ENCODE data around the gene LONRF2.

The LONRF2 gene

DNA sequence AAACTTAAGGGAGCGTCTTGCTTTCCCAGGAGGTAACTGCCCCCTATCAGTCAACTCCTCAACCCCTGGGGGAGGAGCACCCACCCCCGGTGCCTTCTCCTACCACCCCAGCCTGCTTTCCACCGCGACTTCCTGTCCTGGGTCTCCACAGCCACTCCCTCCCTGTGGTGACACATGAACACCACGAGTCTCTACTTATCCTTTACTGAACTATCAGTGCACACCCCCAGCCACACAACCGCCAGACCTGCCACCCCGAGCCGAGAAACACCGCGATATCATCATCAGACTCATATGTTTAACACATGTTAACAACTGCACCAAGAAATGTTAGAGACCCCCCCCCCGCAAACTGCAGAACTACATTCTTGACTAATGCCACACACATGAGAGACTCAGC, 43.3 kb downstream of the LONRF2 start:
- no peak for DNase-seq (ENCODE audit: low read depth)
- no peak overlapping the region for H3K4me3 ChIP-seq (ENCODE audit: low read depth, low read length)

DNA sequence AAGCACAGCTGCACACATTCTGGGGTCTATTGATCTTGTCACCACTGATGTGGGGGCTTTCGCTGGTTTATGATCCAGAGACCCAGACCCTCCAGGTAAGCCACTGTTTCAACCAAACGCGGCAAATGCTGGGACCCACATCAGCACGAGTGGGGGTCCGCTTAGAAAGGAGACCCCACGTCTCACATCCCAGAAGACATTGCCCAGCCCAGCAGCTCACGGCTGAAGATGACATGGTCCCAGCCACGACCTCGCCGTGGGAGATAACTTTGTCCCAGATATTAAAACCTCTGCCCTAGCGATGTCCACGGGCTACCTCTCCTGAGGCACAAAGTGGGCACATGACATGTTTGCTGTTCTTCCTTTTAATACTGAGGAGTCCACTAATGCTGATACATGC, 43.8 kb downstream of the LONRF2 start:
- H3K4me3 ChIP-seq (ENCODE audit: low read depth, low read length): no peak overlapping the region
- DNase-seq (ENCODE audit: low read depth): no peak

DNA sequence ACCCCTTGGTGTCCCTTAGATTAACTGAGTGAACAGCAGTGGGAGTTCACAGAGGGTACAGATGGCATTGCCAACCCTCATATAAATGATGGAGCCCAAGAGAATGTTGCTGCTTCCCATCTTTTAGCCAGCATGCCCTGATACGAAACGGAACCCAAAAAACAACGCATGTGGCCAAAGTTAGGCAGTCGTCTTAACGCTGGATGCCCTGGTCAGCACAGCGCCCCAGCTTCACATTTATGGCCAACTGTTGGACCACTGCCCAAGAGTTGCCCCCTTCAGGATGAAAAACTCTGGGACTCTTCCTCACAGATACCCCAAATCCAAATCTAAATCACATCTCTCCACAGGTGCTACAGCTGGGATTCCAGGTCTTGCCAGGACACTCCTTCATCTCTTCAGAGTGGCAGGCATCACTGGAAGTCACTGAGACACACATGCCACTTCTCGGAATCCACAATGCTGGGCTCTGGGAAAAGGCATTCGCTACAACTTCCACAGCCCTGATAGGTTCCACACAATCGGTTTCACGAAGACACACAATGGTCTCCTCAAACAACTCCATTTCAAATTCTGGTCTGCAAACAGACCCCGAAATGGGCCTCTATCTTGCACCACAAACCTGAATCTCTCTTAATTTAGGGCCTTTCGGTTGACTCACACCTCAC, 44.6 kb downstream of the LONRF2 start:
- DNase-seq (ENCODE audit: low read depth): no peak
- no peak overlapping the region for H3K4me3 ChIP-seq (ENCODE audit: low read depth, low read length)

DNA sequence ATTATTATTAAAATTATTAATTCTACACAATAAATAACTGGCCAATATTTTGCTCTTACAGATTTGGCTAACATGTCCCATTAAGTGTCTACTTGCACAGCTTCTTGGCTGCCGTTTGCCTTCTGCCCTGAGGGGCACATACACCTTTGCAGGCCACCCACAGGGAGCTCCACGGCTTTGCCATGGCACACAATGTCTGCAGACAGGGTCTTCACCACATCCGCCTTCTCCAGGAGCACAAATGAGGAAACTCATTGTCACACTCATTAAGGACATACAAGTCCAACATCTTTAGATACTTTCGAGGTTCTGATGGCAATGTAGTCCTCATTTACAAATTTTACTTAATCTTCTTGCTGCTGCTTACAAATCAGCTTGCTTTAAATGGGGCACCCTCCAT, 45.6 kb downstream of the LONRF2 start:
- DNase-seq (ENCODE audit: low read depth): no peak
- no peak overlapping the region for H3K4me3 ChIP-seq (ENCODE audit: low read depth, low read length)

DNA sequence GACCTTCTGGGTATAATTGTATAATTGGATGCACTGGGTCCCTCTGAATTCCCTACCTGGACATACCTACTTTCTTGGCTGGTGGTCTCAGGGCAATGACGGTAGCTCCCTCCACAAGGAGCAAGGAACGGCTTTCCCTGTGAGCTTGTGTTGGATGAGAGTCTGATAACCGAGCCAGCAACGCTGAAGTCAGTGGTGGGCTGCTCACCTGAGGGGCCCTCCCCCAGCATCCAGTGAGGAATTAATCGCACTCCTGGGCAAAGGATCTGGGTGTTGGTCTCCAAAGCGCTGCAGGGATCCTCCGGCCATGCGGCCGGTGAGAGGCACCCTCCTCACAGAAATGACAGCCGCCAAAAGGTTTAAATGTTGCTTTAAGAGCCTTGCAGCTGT, 47.1 kb downstream of the LONRF2 start:
- DNase-seq (ENCODE audit: low read depth): no peak
- H3K4me3 ChIP-seq (ENCODE audit: low read depth, low read length): no peak overlapping the region

DNA sequence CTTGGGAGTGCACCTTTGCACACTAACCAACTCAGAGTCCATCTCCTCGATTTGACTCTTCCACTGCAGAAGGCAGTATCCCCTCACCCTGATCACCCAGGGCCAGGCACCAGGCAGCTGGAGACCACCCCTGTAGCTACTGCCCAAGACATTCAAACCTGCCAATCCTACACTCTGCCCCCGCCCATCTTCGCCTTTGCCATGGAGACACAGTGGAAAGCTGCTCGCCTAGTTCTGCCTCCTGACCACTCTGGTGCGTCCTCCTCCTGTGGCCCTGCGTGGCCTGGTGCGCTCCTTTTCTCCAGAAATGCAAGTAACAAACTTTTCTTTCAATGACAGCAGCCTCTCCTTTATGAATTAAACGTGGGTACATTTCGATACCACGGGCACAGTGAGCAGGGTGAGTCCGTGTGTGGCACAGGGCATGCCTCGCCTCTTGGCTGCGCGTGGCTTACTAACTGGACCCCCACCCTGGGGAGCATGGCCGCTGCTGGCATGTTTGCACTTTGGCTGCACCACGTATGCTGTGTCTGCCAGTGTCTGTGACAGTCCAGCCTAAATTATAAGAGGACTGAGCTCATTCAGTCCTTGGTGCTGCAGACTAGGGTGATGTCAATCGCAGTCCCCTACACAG, 47.6 kb downstream of the LONRF2 start:
- H3K4me3 ChIP-seq (ENCODE audit: low read depth, low read length): no peak overlapping the region
- no peak for DNase-seq (ENCODE audit: low read depth)

DNA sequence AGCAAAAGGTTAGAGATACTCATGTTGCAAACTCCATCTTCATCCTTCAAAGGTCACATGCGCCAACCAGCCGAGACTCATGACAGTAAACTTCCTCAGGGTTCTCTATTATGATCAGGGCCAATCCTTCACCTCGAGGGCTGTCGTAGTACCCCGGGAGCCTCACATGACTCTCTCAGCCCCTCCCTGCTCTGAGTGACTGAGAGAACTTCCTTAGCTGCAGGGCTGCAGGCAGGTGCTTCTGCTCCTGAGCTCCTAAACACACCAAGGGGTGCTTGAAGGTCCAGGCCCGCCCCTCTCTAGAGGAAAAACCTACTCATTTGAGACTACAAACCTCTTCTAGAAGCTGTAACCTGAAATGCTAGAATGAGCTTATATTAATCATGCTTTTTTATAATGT, 48.2 kb downstream of the LONRF2 start:
- no peak for DNase-seq (ENCODE audit: low read depth)
- no peak overlapping the region for H3K4me3 ChIP-seq (ENCODE audit: low read depth, low read length)

DNA sequence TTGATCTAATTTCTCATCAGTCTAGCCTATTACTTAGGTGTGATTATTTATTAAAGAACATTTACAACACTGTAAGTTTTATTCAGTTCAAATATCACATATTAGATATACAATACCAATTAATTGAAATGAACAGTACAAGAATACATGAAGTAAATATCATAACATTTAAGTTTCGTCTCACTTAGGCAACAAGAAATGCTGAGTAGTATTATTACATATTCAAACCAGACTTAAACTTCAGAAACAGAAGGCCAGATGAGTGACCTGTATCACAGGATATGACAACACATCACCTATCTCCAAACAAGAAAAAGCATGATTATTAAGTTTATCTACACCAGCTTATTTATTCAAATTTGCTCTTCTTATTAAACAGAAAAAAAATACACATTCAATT, 48.9 kb downstream of the LONRF2 start:
- H3K4me3 ChIP-seq (ENCODE audit: low read depth, low read length): no peak overlapping the region
- DNase-seq (ENCODE audit: low read depth): no peak

DNA sequence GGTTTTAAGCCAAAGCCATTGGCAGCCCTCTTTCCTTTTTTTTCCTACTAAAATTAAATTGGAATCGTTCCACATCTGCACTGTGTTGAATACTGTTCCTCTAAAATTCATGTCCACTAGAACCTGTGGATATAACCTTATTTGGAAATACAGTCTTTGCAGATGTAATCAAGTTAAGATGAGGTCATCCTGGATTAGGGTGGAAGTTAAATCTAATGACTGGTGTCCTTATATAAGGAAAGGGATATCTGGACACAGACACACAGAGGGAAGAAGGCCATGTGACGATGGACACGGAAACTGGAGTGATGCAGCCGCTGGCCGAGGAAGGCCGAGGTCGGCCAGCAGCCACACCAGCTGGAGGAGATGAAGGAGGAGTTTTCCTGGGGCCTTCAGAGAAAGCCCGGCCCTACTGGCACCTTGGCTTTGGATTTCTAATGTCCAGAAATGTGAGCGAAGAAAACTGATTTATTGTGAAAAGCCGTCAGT, 49.4 kb downstream of the LONRF2 start:
- DNase-seq (ENCODE audit: low read depth): no peak
- H3K4me3 ChIP-seq (ENCODE audit: low read depth, low read length): no peak overlapping the region

DNA sequence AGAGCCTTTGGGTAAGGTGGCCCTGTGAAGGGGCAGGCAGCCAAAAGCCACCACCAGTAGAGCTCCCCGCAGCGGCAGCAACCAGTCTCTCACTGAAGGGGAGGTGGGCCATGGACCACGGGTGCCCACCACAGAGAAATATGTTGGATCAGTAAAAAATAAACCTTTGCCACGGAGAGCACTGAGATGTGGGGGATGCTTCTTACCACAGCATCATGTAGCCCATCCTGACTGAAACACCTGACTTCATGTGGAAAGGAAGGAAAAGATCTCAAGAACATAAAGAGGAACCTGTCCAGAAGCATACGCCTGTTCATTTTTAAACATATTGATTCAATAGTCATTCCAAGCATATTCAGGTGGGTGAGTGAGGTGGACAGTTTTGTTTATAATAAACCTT, 51.1 kb downstream of the LONRF2 start:
- no peak for DNase-seq (ENCODE audit: low read depth)

DNA sequence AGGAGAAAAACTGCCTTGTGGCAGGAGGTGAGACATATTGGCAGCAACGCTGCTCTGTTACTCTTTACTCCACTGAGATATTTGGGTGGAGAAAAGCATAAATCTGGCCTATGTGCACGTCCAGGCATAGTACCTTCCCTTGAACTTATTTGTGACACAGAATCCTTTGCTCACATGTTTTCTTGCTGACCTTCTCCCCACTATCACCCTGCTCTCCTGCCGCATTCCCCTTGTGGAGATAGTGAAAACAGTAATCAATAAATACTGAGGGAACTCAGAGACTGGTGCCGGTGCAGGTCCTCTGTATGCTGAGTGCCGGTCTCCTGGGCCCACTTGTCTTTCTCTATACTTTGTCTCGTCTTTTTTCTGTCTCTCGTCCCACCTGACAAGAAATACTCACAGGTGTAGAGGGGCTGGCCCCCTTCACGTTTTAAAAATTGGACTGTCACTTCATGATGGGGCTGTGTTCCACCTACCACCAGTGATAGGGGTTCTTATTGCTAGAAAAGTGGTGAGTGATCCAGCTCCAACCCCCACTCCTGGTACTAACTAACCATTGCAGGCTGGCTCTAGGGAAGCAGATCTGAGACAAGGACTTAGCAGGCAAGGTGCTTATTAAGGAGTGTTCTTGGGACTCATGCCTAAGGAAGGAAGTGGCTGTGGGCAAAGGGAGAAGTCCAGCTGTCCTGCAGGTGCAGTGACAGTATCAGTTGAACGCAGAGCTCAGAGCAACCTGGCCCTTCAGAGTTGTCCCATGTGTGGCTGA, 51.7 kb downstream of the LONRF2 start:
- no peak overlapping the region for H3K4me3 ChIP-seq (ENCODE audit: low read depth, low read length)
- no peak for DNase-seq (ENCODE audit: low read depth)

More for the DNA sequence above, 51.1 kb downstream of the LONRF2 start:
- no peak overlapping the region for H3K4me3 ChIP-seq (ENCODE audit: low read depth, low read length)

DNA sequence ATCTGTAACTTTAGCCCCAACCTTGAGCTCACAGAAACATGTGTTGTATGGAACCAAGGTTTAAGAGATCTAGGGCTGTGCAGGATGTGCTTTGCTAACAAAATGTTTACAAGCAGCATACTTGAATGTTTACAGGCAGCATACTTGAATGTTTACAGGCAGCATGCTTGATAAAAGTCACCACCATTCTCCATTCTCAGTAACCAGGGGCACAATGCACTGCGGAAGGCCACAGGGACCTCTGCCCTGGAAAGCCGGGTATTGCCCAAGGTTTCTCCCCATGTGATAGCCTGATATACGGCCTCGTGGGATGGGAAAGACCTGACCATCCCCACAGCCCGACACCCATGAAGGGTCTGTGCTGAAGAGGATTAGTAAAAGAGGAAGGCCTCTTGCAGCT, 52.4 kb downstream of the LONRF2 start:
- no peak overlapping the region for H3K4me3 ChIP-seq (ENCODE audit: low read depth, low read length)
- no peak for DNase-seq (ENCODE audit: low read depth)

DNA sequence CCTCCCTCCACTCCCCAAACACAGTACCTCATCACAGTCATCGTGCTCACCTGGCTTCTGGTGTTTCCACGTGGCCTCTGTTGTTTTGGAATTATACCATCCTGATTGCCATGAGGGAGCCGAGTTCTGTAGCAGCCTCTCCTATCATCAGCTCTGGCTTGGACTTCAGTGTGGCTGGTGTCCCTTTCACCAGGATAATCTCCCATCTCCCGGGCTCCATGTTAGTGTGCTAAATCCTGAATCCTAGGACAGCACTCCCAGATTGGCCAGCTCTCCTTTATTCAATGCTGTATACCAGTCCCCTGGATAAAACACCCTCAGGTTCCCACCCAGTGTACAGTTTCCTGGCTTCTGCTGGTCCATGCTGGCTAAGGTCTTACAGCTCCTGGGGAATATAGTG, 53.3 kb downstream of the LONRF2 start:
- no peak for DNase-seq (ENCODE audit: low read depth)
- no peak overlapping the region for H3K4me3 ChIP-seq (ENCODE audit: low read depth, low read length)

DNA sequence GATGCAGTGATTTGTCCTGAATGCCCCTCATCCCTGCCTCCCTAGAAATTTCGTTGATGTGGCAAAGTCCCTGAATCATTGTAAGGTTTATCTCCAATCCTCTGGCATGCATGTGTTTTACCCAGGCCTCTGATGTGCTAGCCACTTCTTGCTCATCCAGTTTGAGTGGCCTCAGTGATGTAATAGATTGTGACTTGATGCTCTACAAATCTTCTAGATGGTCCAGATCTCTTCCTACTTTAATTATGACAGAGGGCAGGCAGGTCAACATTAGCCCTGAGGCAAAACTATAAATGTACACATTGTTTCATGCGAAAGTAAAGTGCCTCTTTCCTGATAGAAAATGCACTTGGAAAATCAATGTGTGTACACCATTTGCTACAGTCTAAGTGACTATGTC, 54.5 kb downstream of the LONRF2 start:
- no peak for DNase-seq (ENCODE audit: low read depth)
- H3K4me3 ChIP-seq (ENCODE audit: low read depth, low read length): no peak overlapping the region

DNA sequence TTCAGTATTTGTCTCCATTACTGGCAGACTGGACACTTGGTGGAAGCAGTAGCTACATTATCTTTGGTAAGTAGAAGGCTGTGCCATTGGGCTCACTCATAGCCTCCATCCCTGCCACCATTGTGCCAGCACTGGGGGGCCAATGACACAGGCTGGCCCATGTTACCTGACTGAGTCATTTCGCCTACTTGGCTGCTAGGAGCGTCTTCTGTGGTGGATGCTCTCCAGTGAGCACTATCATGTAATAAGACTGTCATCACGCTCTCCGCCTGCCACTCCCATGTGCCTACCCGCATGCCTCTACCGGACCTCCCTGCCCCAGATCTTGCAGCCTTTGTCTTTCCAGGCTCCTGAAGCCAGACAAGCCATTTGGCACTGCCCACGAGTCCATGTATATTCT, 56.2 kb downstream of the LONRF2 start:
- H3K4me3 ChIP-seq (ENCODE audit: low read depth, low read length): no peak overlapping the region
- DNase-seq (ENCODE audit: low read depth): no peak

DNA sequence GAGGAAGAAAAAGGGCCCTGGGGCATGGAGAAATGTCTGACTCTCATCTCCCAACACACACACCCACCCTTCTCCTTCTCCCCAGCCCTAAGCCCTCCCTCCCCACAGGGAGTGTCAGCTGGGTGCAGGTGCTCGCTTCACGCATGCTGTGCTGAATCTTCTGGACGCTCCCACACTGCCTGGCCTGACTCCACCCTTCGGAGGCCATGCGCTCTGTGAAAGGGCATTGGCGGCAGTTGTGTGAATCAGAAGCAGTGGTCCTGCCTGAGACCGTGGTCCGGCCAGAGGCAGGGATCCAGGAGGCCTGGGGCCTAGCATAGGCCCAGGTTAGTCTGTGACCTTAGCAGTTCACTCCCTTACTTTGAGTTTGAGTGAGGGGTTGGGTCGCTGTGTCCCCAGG, 57.1 kb downstream of the LONRF2 start:
- DNase-seq (ENCODE audit: low read depth): no peak

DNA sequence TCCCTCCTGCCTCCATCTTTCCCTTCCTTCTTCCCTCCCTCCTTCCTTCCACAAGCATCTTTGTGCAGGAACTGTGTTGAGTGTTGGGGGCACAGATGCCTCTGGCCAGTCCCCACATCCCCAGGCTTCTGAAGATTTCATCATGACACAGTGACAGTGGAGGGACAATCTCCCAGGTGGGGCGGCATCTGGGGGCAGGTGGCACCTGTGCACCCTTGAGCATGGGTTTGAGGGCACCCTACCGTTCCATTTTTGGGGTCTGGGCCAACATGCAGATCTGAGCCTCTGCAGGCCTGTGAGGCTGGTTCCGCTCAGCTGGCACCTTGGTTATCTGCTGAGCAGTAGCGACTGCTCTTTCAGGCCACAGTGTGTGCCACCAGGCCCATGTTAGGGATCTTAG, 57.6 kb downstream of the LONRF2 start:
- no peak overlapping the region for H3K4me3 ChIP-seq (ENCODE audit: low read depth, low read length)
- no peak for DNase-seq (ENCODE audit: low read depth)

More for the DNA sequence above, 57.1 kb downstream of the LONRF2 start:
- no peak overlapping the region for H3K4me3 ChIP-seq (ENCODE audit: low read depth, low read length)

DNA sequence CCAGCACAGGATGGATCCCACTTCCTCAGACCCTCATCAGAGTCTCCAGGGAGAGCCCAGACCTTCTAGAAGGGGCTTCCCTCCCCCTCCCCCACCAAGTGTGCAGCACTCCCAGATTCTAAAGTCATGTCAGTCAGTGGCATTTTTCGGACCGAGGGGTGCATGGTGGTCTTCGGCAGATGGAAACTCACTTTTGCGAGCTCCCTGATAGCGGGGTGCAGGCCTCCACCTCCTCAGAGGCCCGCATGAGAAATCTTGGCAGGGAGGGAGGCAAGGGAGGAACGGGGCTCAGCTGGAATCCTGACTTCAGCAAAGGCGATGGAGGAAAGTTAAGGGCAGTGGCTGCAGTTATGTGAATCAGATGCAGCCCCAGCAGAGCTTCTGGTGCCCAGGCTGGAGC, 58.2 kb downstream of the LONRF2 start:
- no peak for DNase-seq (ENCODE audit: low read depth)
- H3K4me3 ChIP-seq (ENCODE audit: low read depth, low read length): no peak overlapping the region

DNA sequence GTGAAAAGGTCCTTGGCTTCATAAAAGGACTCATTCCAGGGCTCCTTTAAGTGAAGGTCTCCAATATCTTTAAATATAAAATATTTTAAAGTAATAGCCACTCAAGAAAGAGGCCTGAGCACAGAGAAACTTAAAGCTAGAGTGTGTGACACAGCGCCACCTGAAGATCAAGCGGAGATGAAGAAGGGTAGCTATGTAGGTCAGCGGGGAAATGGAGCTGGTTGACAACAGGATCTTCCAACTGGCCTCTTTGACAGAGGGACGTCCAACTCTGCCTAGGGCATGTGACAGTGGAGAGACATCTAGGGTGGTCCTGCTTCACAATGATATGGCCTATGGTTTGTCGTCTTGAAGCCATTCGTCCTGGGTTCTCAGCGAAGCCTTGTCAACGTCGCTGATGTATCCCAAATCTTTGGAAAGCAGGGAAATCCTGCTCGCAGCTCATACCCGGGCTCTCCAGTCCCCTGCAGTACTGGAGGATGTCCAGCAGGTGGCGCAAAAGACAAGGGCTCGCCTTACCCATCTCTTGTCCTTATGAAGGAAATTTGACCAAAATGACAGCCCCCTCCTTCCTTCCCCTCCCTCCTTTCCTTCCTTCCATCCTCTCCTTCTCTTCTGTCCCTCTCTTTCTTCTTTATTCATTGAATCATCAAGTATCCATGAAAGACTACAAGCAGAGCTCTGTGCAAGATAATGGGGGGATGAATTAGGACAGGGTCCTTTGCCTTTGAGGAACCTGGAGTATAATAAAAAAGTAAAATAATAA, 59.6 kb downstream of the LONRF2 start:
- H3K4me3 ChIP-seq (ENCODE audit: low read depth, low read length): no peak overlapping the region
- no peak for DNase-seq (ENCODE audit: low read depth)

DNA sequence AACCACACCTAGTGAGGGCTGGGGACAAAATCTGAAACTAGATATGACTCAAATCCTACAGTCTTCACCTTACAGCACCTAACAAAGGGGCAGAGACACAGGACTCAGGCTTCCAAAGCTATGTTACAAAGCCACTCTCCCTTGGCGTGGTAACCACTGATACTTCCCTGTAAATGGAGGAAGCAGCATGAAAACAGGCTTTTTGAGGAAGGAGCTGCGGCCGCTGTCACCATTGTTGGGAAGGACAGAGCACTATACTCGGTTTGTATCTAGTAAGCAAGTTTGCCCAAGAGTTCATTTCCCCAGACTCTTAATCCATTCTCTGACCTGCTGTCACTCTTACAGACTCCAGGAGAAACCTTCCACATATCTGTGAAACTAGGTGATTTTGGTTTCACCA, 60.3 kb downstream of the LONRF2 start:
- no peak for DNase-seq (ENCODE audit: low read depth)
- H3K4me3 ChIP-seq (ENCODE audit: low read depth, low read length): no peak overlapping the region
